Progenitor cell of endocrine pancreas (in vitro differentiated cells): ENCODE measurements around the gene KCNJ11. TPM values are rescaled to one million over a fixed set of nuclear protein-coding genes. Genes with fewer than 3 reads are reported as not detected.

ENCODE experiments used
- DNase-seq: peaks from one replicate; pipeline ENCODE4 v3.0.0; 2021; ENCODE audit warnings: low spot score; ENCODE audit not compliant: unreplicated experiment
- H3K27ac Mint-ChIP-seq: 2 replicates; pipeline ENCODE4 v1.8.0; 2021; ENCODE audit warnings: mild to moderate bottlenecking, moderate library complexity, mixed read lengths
- H3K27me3 Mint-ChIP-seq: 2 replicates; pipeline ENCODE4 v1.8.0; 2021; ENCODE audit warnings: mixed read lengths
- H3K36me3 Mint-ChIP-seq: 2 replicates; pipeline ENCODE4 v1.8.0; 2022; ENCODE audit warnings: mixed read lengths; ENCODE audit not compliant: insufficient read depth
- H3K4me1 Mint-ChIP-seq: 2 replicates; pipeline ENCODE4 v1.8.0; 2021; ENCODE audit warnings: low read depth, mixed read lengths
- H3K4me3 Mint-ChIP-seq: 2 replicates; pipeline ENCODE4 v1.8.0; 2021; ENCODE audit warnings: low read depth, mild to moderate bottlenecking, moderate library complexity, mixed read lengths
- H3K9me3 Mint-ChIP-seq: 2 replicates; pipeline ENCODE4 v1.8.0; 2021; ENCODE audit warnings: low read depth, mixed read lengths
- CTCF ChIP-seq: fragments of 200-600 bp; sonication (generic); IDR thresholded peaks from one replicate; pipeline ENCODE4 v1.5.0; 2021; ENCODE audit warnings: antibody characterized with exemption, mild to moderate bottlenecking; ENCODE audit not compliant: unreplicated experiment
- total RNA-seq: library from RNA; stranded (reverse); gene quantifications from 2 replicates; pipeline ENCODE4 v1.2.1, GENCODE V29; 2021

The KCNJ11 gene
- total RNA-seq, 1 donor from 2014 or later = 8.1 TPM

- Mint-ChIP-seq H3K4me1 (peaks cover 6% of the 10 kb centered on the region), H3K9me3 (peaks cover 3% of the 10 kb centered on the region), H3K27me3 (peaks cover 4% of the 10 kb centered on the region), H3K27ac (no peak overlapping the region), H3K4me3 (no peak overlapping the region), H3K36me3 (no peaks in the 10 kb centered on the region)
- no peak for TF ChIP-seq CTCF
- DNase-seq = no peak
These were observed 19.6 kb upstream of the KCNJ11 start for GRCh38 chr11:17408026-17408425.

- DNase-seq = no peak
- H3K9me3 Mint-ChIP-seq = peaks cover 3% of the 10 kb centered on the region
- H3K4me3 Mint-ChIP-seq = no peak overlapping the region
- H3K27me3 Mint-ChIP-seq = peaks cover 4% of the 10 kb centered on the region
- peaks cover 4% of the 10 kb centered on the region for H3K4me1 Mint-ChIP-seq
- H3K27ac Mint-ChIP-seq = no peak overlapping the region
- no peaks in the 10 kb centered on the region for H3K36me3 Mint-ChIP-seq
- TF ChIP-seq CTCF = no peak
These were observed 19.1 kb upstream of the KCNJ11 start for GRCh38 chr11:17407575-17407974.

- peaks cover 4% of the 10 kb centered on the region for H3K27me3 Mint-ChIP-seq
- DNase-seq = no peak
- peaks cover 4% of the 10 kb centered on the region for H3K4me1 Mint-ChIP-seq
- peaks cover 3% of the 10 kb centered on the region for H3K9me3 Mint-ChIP-seq
- no peak overlapping the region for H3K27ac Mint-ChIP-seq
- no peak overlapping the region for H3K4me3 Mint-ChIP-seq
- H3K36me3 Mint-ChIP-seq = no peaks in the 10 kb centered on the region
- no peak for TF ChIP-seq CTCF
These were observed 18.3 kb upstream of the KCNJ11 start for GRCh38 chr11:17406818-17407149.

GRCh38 chr11:17406082-17406817, 17.8 kb upstream of the KCNJ11 start:
- no peak for TF ChIP-seq CTCF
- H3K36me3 Mint-ChIP-seq = no peaks in the 10 kb centered on the region
- no peak overlapping the region for H3K27ac Mint-ChIP-seq
- peaks cover 4% of the 10 kb centered on the region for H3K4me1 Mint-ChIP-seq
- DNase-seq = no peak
- peaks cover 4% of the 10 kb centered on the region for H3K27me3 Mint-ChIP-seq
- no peak overlapping the region for H3K4me3 Mint-ChIP-seq
- H3K9me3 Mint-ChIP-seq = peaks cover 3% of the 10 kb centered on the region

GRCh38 chr11:17405232-17406005, 17.0 kb upstream of the KCNJ11 start:
- no peak overlapping the region for H3K4me3 Mint-ChIP-seq
- peaks cover 4% of the 10 kb centered on the region for H3K4me1 Mint-ChIP-seq
- H3K36me3 Mint-ChIP-seq = no peaks in the 10 kb centered on the region
- H3K9me3 Mint-ChIP-seq = peaks cover 3% of the 10 kb centered on the region
- no peak for TF ChIP-seq CTCF
- H3K27ac Mint-ChIP-seq = peak overlapping the region; percentile 49
- DNase-seq = no peak
- peaks cover 3% of the 10 kb centered on the region for H3K27me3 Mint-ChIP-seq
